GM18951 (cell line): Measurements from ENCODE around the gene TMEM247.

ENCODE experiments used
- POLR2A ChIP-seq: IDR thresholded peaks from 4 replicates; pipeline ENCODE4 v1.6.1; 2011; ENCODE audit warnings: mild to moderate bottlenecking; ENCODE audit not compliant: insufficient read length, insufficient read depth; ENCODE audit errors: extremely low read depth
- in situ Hi-C: fragments of 300-500 bp; cut with MboI; formaldehyde crosslinking; loops from one replicate; pipeline ENCODE4 v1.12.0; 2022; ENCODE audit warnings: low sequenced_read_pairs, mixed read lengths, inconsistent platforms; ENCODE audit not compliant: unreplicated experiment

Gene TMEM247

GRCh38 chr2:46489423-46490174, 10.2 kb downstream of the TMEM247 start:
- in situ Hi-C loops: no loop called here
- TF ChIP-seq POLR2A: no peak

DNA sequence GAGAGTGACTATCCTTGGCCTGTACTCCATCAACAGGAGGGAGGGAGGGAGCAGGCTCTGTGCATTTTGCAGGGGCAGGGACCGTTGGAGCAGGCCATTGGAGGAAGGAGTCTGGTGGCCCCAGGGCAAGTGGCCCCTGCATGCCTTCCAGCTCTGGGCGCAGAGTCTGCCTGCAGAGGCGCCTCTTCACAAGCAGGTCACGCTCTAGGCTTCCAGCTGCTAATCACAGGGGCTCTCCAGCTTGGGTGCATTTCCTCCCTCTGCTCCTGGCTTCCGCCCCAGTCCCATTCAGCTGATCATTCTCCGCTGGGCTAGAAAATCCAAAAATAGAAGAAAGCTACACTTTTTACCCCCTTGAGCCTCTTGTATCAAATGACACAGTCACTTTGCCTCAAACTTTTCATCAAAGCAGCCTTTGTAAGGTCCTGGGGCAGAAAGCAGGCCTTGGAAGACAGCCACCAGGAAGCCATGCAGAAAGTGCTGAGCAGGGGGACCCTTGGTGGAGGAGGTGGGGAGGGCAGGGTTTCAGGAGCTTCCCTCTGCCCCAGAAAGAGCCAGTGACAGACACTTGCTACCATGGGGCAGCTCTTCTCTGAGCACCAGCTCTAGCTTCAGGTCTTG, 11.3 kb downstream of the TMEM247 start:
- TF ChIP-seq POLR2A: no peak
- in situ Hi-C loops: no loop called here

GRCh38 chr2:46492301-46492700, 12.9 kb downstream of the TMEM247 start:
- in situ Hi-C loops: no loop called here
- no peak for TF ChIP-seq POLR2A

- in situ Hi-C loops: no loop called here
- TF ChIP-seq POLR2A: no peak
Observed at GRCh38 chr2:46493241-46493970, 14.0 kb downstream of the TMEM247 start.

GRCh38 chr2:46493971-46494250, 14.5 kb downstream of the TMEM247 start:
- TF ChIP-seq POLR2A: no peak
- in situ Hi-C loops: no loop called here

DNA sequence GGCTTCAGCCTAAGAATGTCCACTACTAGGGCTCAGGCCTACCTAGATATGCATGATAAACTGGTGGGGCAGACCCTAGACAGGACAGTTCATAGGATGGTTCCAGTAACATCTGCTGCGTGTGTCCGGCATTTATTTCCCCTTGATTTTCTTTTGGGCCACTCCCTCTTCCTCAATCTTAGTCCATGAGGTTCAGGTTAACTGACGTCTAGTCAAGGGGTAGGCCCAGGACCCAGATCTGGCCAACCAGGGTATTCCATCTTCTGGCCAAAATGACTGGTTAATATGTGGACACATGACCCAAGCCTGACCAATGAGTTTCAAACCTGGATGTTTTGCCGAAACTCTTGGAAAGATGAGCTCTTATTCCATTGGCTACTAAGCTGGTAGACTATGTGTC, 15.2 kb downstream of the TMEM247 start:
- TF ChIP-seq POLR2A: no peak
- in situ Hi-C loops: no loop called here

DNA sequence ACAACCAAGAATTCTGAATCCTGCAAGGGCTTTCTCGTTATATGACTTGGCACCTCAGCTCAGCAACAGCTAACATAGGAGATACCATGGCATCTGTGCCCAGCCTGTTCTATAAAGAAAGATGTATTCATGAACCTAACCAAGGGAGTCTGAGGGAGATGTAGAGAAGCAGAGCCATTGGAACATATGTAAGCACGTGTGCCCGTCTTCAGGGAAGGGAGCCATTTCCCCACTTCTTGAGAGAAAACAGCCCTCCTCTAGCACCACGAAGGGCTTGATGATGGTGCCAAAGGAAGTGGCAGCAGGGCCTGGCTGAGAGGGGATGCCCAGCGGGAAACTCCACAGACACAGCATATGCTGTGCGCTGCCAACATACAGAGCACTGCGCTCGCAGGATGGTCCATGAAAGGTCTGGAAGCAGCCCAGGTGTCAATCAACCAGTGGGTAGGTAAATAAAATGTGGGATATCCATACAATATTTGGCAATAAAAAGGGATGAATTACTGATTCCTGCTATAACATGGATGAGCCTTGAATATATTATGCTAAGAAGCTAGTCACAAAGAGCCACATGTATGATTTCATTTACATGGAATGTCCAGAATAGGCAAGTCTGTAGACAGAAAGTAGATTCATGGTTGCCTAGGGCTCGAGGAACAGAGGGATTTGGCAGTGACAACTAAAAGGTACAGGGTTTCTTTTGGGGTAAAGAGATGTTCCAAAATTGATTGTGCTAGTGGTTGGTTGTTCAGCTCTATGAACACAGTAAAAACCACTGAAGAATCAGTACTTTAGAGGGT, 16.1 kb downstream of the TMEM247 start:
- no peak for TF ChIP-seq POLR2A
- in situ Hi-C loops: no loop called here

DNA sequence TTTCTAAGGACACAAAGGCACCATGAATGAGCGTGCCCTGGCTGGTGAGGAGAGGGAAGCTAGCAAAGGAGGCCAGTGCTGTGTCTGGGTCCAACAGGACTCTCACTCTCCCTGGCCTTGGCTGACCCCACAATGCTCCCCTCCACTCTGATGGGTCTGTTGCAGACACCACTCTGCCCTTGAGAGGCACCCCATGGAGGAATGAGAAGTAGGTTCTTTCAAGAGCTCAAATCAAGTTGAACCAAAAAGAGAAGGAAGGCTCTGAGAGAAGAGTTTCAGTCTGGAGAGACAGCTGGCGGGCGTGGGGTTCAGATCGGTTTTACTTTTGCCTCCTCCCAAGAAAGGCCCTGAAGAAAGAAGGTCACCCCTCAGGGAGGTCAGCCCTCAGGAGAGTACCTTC, 18.4 kb downstream of the TMEM247 start:
- TF ChIP-seq POLR2A: no peak
- in situ Hi-C loops: no loop called here

- TF ChIP-seq POLR2A: no peak
- in situ Hi-C loops: no loop called here
Observed at GRCh38 chr2:46498681-46499080, 19.3 kb downstream of the TMEM247 start.

DNA sequence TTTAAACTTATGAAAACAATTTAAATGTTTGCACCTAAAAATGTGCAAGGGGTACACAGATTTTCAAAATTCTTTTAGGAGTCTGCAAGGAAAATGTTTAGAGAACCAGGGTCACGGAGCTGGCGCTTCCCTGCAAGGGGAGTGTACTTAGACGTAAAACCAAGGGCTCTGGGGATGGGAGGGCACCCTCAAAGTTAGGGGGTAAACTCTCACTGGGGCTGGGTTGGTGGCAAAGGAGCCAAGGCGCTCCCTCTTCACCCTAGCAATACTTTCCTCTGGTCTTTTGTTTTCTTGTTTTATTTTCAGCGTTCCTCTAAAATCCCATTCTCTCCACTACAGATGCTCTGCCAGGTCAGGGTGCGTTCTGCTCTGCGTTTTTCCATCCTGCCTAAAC, 20.0 kb downstream of the TMEM247 start:
- no peak for TF ChIP-seq POLR2A
- in situ Hi-C loops: no loop called here

DNA sequence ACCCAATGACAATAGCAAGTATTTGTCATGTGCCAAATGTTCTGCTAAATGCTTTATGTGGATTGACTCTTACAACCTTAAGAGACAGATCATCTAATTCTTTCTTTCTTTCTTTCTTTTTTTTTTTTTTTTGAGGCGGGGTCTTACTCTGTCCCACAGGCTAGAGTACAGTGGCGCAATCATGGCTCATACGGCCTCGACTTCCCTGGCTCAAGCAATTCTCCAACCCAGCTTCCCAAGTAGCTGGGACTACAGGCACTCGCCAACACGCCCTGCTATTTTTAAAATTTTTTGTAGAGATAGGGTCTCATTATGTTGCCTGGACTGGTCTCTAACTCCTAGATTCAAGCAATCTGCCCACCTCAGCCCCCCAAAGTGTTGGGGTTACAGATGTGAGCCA, 21.4 kb downstream of the TMEM247 start:
- in situ Hi-C loops: no loop called here
- no peak for TF ChIP-seq POLR2A

DNA sequence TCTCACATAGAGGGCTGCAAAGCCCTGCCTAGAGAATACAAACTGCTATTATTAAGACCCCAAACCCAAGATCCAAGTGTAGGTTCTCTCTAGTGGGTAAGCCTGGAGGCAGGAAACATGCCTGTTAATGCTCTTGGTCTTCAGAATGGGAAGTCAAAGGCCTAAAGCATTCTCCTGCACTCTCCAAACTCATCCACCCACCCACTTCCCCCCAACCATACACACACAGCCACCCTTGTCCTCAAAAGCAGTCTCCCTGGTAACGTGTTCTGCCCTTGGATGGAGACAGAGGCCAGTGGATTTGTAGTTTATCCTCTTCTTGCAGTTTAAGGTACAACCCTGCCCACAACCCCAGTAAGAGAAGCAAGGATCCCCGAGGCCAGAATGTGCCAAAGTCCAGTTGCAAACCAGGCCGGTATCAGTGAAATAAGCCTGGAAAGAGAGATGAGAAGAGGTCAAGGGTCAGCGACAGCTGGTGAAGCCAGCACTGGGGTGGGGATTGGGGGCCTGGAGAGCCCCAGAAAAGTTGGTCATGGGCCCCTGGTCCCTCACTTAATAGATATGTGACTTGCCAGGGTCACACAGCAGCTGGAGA, 23.0 kb downstream of the TMEM247 start:
- no peak for TF ChIP-seq POLR2A
- in situ Hi-C loops: no loop called here

GRCh38 chr2:46503686-46504085, 24.3 kb downstream of the TMEM247 start:
- no peak for TF ChIP-seq POLR2A
- in situ Hi-C loops: no loop called here
